HepG2 (cell line): ENCODE results near the gene RBMS2. TPM values are rescaled to one million over a fixed set of nuclear protein-coding genes. Genes with fewer than 3 reads are reported as not detected.

Experiments
- NFKB2 ChIP-seq: sonication (generic); formaldehyde crosslinking; IDR thresholded peaks from 2 replicates; pipeline ENCODE4 v1.4.0; 2020; ENCODE audit warnings: missing genetic modification reagents, borderline replicate concordance
- NR2F6 ChIP-seq, 2 experiments: IDR thresholded peaks; 2 replicates each; pipeline ENCODE4 v1.6.1; 2016; ENCODE audit warnings: antibody characterized with exemption in 1 of 2, mild to moderate bottlenecking in 1 of 2
- PHB2 ChIP-seq: fragments of 450-650 bp; IDR thresholded peaks from 2 replicates; pipeline ENCODE4 v1.6.1; 2018; ENCODE audit not compliant: partially characterized antibody
- TARDBP ChIP-seq: sonication (generic); formaldehyde crosslinking; IDR thresholded peaks from 2 replicates; pipeline ENCODE4 v1.8.0; 2022; ENCODE audit warnings: mild to moderate bottlenecking, missing genetic modification reagents
- TGIF2 ChIP-seq: IDR thresholded peaks from 2 replicates; pipeline ENCODE4 v1.6.1; 2016; ENCODE audit warnings: control low read depth, missing compliant biosample characterization
- YEATS2 ChIP-seq: sonication (generic); formaldehyde crosslinking; IDR thresholded peaks from 2 replicates; pipeline ENCODE4 v1.4.0; 2020; ENCODE audit warnings: missing genetic modification reagents, borderline replicate concordance
- ZNF331 ChIP-seq: sonication (generic); formaldehyde crosslinking; IDR thresholded peaks from 2 replicates; pipeline ENCODE4 v1.4.0; 2020; ENCODE audit warnings: missing genetic modification reagents
- ZNF777 ChIP-seq: sonication (generic); formaldehyde crosslinking; IDR thresholded peaks from 2 replicates; pipeline ENCODE4 v1.4.0; 2020; ENCODE audit warnings: missing genetic modification reagents
- ZNF83 ChIP-seq: sonication (generic); formaldehyde crosslinking; IDR thresholded peaks from 2 replicates; pipeline ENCODE4 v1.4.0; 2020; ENCODE audit warnings: missing genetic modification reagents, mild to moderate bottlenecking, borderline replicate concordance
- polyA plus RNA-seq, 8 experiments: library from polyadenylated mRNA; depleted of rRNA in 3 of 8; stranded (reverse) in 7 of 8; unstranded in 1 of 8; fragments of >200 nt; fragmentation: Illumina TruSeq in 4 of 8; extraction: Trizol in 4 of 8; gene quantifications; 2 replicates each; pipeline versions ENCODE4 v1.2.1 to v1.2.3, GENCODE V29; 2011 to 2016; ENCODE audit warnings: low read depth in 4 of 8, missing spikeins in 1 of 8, mixed read lengths in 1 of 8; ENCODE audit not compliant: insufficient read depth in 1 of 8
- total RNA-seq, 5 experiments: library from RNA; depleted of rRNA; stranded (reverse); fragments of >200 nt; fragmentation: Illumina TruSeq; extraction: Trizol; gene quantifications; 2 replicates each; pipeline ENCODE4 v1.2.3, GENCODE V29; 2016; ENCODE audit warnings: low read depth in 1 of 5
- TF ChIP-seq, protein P1 (sequence below): sonication (generic); formaldehyde crosslinking; IDR thresholded peaks from 2 replicates; pipeline ENCODE4 v1.4.0; 2020; ENCODE audit warnings: missing genetic modification reagents, mild to moderate bottlenecking, borderline replicate concordance
- TF ChIP-seq, protein P2 (sequence below): sonication (generic); formaldehyde crosslinking; IDR thresholded peaks from 2 replicates; pipeline ENCODE4 v1.5.1; 2020; ENCODE audit warnings: mild to moderate bottlenecking, missing genetic modification reagents, borderline replicate concordance
- TF ChIP-seq, protein P3 (sequence below): sonication (generic); formaldehyde crosslinking; IDR thresholded peaks from 2 replicates; pipeline ENCODE4 v1.4.0; 2020; ENCODE audit warnings: missing genetic modification reagents; ENCODE audit errors: not compliant biosample characterization
- TF ChIP-seq, protein P4 (sequence below): sonication (generic); formaldehyde crosslinking; IDR thresholded peaks from 2 replicates; pipeline ENCODE4 v1.4.0; 2020; ENCODE audit warnings: mild to moderate bottlenecking, missing genetic modification reagents
- TF ChIP-seq, protein P5 (sequence below): sonication (generic); formaldehyde crosslinking; IDR thresholded peaks from 2 replicates; pipeline ENCODE4 v1.8.0; 2022; ENCODE audit warnings: missing genetic modification reagents, mild to moderate bottlenecking, borderline replicate concordance
- TF ChIP-seq, protein P6 (sequence below): IDR thresholded peaks from 2 replicates; pipeline ENCODE4 v1.6.1; 2012; ENCODE audit warnings: inconsistent platforms
- TF ChIP-seq, protein P7 (sequence below): sonication (generic); formaldehyde crosslinking; IDR thresholded peaks from 2 replicates; pipeline ENCODE4 v1.4.0; 2020; ENCODE audit warnings: missing genetic modification reagents

The RBMS2 gene
- total and polyA plus RNA-seq, 2 of the 13 experiments (the other 11 are each of a cell fraction or from before 2014, with no cell fraction given) = 0.53 to 7.4 TPM

DNA sequence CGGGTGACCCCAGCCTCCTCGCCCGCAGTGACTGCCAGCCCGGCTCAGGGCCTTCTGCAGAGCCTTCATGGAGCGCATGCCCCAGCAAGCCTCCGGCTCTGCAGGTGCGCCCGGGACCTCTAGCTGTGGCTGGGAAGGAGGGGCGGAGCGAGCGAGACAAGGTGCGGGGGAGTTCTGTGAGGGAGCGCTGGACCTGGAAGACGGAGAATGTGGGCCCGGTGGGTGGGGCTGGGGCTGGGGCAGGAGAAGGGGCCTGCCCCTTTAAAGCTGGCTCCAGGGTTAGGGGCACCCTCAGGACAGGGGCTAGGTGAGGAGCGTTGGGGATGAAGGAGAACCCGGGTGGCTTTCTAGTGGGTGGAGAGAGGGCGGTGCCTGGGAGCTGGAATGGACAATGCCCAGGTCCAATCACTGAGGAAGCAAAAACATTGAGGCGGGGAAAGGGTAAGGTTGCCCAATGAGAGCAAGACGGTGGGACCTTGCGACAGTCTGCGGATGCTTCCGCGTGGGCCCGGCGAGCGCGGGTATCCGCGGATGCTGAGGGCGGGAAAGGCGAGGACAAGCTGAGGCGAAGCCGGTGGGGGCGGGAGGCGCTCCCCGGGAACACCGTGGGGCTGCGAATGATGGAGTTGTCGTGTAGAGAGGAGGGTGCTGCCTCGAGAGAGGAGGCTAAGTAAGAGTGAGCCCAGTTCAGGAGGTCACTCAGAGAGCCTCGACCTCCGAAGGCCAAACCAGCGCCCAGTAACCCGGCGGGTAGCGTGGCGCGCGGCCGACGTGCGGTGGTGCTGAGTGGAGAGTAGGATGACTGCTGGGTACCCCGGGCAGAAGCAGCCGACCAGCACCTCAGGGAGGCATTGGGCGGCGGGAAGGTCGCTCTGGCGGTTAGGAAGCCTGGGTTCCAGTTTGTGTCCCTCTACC is 33.3 kb upstream of the RBMS2 start, which contains the start of gene GLS2 (continued):
- TF ChIP-seq, protein P1, sequence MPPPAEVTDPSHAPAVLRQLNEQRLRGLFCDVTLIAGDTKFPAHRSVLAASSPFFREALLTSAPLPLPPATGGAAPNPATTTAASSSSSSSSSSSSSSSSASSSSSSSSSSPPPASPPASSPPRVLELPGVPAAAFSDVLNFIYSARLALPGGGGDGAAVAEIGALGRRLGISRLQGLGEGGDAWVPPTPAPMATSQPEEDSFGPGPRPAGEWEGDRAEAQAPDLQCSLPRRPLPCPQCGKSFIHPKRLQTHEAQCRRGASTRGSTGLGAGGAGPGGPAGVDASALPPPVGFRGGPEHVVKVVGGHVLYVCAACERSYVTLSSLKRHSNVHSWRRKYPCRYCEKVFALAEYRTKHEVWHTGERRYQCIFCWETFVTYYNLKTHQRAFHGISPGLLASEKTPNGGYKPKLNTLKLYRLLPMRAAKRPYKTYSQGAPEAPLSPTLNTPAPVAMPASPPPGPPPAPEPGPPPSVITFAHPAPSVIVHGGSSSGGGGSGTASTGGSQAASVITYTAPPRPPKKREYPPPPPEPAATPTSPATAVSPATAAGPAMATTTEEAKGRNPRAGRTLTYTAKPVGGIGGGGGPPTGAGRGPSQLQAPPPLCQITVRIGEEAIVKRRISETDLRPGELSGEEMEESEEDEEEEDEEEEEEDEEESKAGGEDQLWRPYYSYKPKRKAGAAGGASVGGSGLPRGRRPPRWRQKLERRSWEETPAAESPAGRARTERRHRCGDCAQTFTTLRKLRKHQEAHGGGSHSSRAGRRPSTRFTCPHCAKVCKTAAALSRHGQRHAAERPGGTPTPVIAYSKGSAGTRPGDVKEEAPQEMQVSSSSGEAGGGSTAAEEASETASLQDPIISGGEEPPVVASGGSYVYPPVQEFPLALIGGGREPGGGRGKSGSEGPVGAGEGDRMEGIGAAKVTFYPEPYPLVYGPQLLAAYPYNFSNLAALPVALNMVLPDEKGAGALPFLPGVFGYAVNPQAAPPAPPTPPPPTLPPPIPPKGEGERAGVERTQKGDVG (CRISPR knock-in tag) = peak; percentile 75; the same call in 1 of the 2 replicates
- no peak for TF ChIP-seq PHB2
- TF ChIP-seq NR2F6 (IDR thresholded peaks at IDR 0.05) = no peak
- peak; percentile 29; the same call in 1 of the 2 replicates for TF ChIP-seq NR2F6 (CRISPR knock-in tag; IDR thresholded peaks at IDR 0.05)
- TF ChIP-seq, protein P2, sequence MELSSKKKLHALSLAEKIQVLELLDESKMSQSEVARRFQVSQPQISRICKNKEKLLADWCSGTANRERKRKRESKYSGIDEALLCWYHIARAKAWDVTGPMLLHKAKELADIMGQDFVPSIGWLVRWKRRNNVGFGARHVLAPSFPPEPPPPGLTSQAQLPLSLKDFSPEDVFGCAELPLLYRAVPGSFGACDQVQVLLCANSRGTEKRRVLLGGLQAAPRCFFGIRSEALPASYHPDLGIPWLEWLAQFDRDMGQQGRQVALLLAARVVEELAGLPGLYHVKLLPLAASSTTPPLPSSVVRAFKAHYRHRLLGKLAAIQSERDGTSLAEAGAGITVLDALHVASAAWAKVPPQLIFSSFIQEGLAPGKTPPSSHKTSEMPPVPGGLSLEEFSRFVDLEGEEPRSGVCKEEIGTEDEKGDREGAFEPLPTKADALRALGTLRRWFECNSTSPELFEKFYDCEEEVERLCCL (CRISPR knock-in tag) = no peak
- TF ChIP-seq TARDBP (CRISPR knock-in tag) = no peak
- TF ChIP-seq, protein P3, sequence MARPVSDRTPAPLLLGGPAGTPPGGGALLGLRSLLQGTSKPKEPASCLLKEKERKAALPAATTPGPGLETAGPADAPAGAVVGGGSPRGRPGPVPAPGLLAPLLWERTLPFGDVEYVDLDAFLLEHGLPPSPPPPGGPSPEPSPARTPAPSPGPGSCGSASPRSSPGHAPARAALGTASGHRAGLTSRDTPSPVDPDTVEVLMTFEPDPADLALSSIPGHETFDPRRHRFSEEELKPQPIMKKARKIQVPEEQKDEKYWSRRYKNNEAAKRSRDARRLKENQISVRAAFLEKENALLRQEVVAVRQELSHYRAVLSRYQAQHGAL (CRISPR knock-in tag) = peak; percentile 77
- TF ChIP-seq, protein P4, sequence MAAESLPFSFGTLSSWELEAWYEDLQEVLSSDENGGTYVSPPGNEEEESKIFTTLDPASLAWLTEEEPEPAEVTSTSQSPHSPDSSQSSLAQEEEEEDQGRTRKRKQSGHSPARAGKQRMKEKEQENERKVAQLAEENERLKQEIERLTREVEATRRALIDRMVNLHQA (CRISPR knock-in tag) = no peak
- TF ChIP-seq ZNF331 (CRISPR knock-in tag) = peak; percentile 69; the same call in 1 of the 2 replicates
- TF ChIP-seq, protein P5, sequence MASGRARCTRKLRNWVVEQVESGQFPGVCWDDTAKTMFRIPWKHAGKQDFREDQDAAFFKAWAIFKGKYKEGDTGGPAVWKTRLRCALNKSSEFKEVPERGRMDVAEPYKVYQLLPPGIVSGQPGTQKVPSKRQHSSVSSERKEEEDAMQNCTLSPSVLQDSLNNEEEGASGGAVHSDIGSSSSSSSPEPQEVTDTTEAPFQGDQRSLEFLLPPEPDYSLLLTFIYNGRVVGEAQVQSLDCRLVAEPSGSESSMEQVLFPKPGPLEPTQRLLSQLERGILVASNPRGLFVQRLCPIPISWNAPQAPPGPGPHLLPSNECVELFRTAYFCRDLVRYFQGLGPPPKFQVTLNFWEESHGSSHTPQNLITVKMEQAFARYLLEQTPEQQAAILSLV (CRISPR knock-in tag) = peak; percentile 75; the same call in 1 of the 2 replicates
- TF ChIP-seq, protein P6, sequence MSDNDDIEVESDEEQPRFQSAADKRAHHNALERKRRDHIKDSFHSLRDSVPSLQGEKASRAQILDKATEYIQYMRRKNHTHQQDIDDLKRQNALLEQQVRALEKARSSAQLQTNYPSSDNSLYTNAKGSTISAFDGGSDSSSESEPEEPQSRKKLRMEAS = peak; percentile 99
- TF ChIP-seq ZNF777 (CRISPR knock-in tag) = peak; percentile 71; the same call in 1 of the 2 replicates
- TF ChIP-seq, protein P7, sequence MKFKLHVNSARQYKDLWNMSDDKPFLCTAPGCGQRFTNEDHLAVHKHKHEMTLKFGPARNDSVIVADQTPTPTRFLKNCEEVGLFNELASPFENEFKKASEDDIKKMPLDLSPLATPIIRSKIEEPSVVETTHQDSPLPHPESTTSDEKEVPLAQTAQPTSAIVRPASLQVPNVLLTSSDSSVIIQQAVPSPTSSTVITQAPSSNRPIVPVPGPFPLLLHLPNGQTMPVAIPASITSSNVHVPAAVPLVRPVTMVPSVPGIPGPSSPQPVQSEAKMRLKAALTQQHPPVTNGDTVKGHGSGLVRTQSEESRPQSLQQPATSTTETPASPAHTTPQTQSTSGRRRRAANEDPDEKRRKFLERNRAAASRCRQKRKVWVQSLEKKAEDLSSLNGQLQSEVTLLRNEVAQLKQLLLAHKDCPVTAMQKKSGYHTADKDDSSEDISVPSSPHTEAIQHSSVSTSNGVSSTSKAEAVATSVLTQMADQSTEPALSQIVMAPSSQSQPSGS (CRISPR knock-in tag) = no peak; the same call in 1 of the 2 replicates
- TF ChIP-seq NFKB2 (CRISPR knock-in tag) = peak; percentile 99
- TF ChIP-seq YEATS2 (CRISPR knock-in tag) = peak; percentile 60; the same call in 1 of the 2 replicates
- TF ChIP-seq TGIF2 (CRISPR knock-in tag) = peak; percentile 79; the same call in 1 of the 2 replicates
- peak; percentile 58; the same call in 1 of the 2 replicates for TF ChIP-seq ZNF83 (CRISPR knock-in tag)
